ENCODE measurements around the gene NAT9.

Gene NAT9

GRCh38 chr17:74728702-74729075, 47.5 kb downstream of the NAT9 start:
- no peak for DNase-seq (ENCODE audit: low read depth)

GRCh38 chr17:74728033-74728701, 48.0 kb downstream of the NAT9 start:
- no peak for DNase-seq (ENCODE audit: low read depth)

GRCh38 chr17:74725111-74725510, 51.0 kb downstream of the NAT9 start:
- DNase-seq (ENCODE audit: low read depth), result no peak

- DNase-seq (ENCODE audit: low read depth), result no peak
These were observed 52.3 kb downstream of the NAT9 start for GRCh38 chr17:74723891-74724290.

- DNase-seq (ENCODE audit: low read depth), result no peak
These were observed 53.4 kb downstream of the NAT9 start for GRCh38 chr17:74722782-74723181.
